NCI-H526 treated with DMSO at 0.1 percent for 48 hours (cell line): ENCODE data around the gene DENND5B.
"Not testable (repeated sequence)": the region's sequence is repeated elsewhere in the genome, so short reads cannot be mapped to it uniquely, and the experiment has no call there.

Experiments used
- DNase-seq: peaks from one replicate; lab custom pipeline; 2025; lab: John Stamatoyannopoulos, UW

The DENND5B gene

GRCh38 chr12:31557707-31558106 lies 33.2 kb downstream of the DENND5B start:
- no peak for DNase-seq

- DNase-seq = not testable (repeated sequence)
Observed at GRCh38 chr12:31555466-31555865, 35.5 kb downstream of the DENND5B start.

DNA sequence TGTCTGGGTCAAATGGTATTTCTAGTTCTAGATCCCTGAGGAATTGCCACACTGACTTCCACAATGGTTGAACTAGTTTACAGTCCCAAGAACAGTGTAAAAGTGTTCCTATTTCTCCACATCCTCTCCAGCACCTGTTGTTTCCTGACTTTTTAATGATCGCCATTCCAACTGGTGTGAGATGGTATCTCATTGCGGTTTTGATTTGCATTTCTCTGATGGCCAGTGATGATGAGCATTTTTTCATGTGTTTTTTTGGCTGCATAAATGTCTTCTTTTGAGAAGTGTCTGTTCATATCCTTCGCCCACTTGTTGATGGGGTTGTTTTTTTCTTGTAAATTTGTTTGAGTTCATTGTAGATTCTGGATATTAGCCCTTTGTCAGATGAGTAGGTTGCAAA lies 40.3 kb downstream of the DENND5B start:
- DNase-seq = not testable (repeated sequence)

DNA sequence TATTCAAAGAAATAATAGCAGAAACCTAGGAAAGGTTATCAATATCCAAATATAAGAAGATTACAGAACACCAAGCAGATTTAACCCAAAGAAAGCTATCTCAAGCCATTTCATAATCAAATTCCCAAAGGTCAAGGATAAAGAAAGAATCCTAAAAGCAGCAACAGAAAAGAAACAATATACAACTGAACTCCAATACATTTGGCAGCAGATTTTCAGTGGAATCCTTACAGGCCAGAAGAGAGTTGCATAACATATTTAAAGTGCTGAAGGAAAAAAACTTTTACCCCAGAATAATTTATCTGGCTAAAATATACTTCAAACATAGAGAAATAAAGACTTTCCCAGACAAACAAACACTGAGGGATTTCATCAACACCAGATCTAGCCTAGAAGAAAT lies 54.3 kb downstream of the DENND5B start:
- no peak for DNase-seq

DNA sequence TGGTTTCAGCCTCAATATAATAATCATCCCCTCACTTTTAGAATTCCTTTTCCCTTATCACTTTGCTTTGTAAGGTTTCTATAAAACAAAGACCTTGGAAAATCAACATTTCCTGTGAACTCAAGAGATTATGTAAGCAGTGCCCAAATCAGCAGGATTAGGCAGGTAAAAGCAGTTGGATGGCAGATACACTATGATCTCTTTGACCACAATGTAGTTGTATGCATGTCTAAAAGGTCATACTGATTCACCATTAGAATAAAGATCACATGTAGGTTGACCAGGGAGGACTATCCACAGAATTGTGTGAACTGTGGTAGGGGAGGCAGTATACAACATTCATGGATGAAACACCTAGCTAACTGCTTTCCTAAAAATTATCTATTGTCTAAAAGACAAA lies 57.5 kb downstream of the DENND5B start:
- no peak for DNase-seq

GRCh38 chr12:31531893-31532292 lies 59.0 kb downstream of the DENND5B start:
- no peak for DNase-seq

GRCh38 chr12:31528095-31528494 lies 62.8 kb downstream of the DENND5B start:
- no peak for DNase-seq

DNA sequence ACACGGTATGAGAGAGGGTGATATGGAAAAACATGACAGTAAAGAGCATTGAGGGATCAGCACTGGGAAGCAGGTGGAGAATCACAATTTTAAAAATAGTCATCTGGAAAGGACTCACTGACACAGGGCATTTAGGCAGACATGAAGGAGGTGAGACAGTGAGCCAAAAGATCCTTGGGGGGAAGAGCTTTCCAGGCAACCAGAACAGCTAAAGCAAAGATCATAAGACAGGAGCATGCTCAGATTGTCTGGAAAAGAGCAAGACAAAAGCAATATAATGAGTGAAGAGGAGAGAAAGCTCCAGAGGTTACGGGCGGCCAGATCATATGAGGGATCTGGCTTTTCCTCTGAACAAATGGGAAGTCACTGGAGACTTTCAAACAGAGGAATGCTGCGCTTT lies 63.9 kb downstream of the DENND5B start:
- DNase-seq = no peak

DNA sequence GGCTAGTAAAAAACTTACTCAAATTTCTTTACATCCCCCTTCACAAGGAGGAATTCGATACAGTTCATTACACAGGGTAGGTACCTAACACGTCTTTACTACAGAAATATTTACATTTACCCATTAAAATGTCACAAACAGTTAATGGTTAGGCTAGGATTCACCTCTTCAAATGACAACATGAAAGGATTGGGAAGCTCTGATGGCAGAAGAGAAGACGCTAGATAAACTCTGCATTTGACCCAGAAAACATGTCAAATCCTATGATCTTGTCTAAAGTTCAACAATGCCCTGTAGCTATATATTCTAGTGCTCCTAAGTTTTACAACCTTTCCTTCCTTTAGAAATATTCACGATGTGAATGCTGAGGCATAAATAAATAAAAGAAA lies 64.8 kb downstream of the DENND5B start:
- no peak for DNase-seq

GRCh38 chr12:31525496-31526157 lies 65.3 kb downstream of the DENND5B start:
- DNase-seq = no peak

DNA sequence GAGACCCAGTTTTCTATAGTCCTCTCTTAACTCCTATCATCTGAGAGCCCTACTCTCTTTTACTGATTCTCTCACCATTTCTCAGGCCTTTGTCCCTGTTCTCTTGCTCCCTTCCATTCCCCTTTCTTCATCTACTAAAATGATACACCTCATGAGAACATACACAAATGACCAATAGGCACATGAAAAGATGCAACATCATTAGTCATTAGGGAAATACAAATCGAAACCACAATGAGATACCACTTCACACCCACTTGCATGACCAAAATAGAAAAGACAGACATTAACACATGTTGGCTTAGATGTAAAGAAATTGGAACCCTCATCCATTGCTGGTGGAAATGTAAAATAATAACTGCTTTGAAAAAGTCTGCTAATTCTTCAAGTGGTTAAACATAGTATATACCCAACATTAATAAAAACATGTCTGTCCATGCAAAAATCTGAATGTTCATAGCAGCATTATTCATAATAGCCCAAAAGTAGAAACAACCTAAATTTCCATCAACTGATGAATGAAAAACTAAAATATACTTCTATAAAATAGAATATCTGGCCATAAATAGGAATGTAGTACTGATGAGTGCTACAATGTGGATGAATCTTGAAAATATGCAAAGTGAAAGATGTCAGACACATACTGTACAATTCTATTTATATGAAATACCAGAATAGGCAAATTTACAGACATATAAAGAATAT lies 66.0 kb downstream of the DENND5B start:
- DNase-seq = no peak

DNA sequence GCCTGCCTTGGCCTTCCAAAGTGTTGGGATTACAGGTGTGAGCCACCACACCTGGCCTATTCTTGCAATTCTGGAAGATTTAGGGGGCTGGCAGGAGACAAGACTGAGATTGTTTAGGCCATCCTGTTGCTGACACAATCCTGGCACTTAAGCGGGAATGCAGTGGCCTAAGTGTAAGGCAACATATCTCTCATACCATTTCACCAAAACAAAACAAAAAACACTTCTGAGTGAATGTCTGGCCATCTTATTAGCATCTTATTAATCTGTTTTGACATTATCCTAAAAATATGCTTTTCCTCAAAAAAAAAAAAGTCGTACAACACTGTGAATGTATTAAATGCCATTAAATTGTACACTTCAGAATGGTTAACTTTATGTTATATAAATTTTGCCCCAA lies 67.6 kb downstream of the DENND5B start:
- no peak for DNase-seq

DNA sequence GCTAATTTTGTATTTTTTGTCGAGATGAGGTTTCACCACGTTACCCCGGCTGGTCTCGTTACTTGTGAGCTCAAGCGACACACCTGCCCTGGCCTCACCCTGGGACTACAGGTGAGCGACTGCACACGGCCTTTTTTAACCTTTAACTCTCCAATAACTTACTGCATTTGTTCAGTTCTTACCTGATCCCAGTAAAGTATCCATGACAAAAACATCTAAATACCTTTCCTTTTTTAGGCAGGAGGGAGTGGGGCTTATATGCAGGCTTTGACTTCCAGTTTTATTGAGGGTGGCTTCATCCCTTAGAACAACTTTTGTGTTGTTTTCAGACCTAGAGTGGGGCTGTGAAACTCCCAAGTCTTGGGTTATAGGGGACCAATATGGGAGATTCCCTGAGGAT lies 68.3 kb downstream of the DENND5B start:
- no peak for DNase-seq

DNA sequence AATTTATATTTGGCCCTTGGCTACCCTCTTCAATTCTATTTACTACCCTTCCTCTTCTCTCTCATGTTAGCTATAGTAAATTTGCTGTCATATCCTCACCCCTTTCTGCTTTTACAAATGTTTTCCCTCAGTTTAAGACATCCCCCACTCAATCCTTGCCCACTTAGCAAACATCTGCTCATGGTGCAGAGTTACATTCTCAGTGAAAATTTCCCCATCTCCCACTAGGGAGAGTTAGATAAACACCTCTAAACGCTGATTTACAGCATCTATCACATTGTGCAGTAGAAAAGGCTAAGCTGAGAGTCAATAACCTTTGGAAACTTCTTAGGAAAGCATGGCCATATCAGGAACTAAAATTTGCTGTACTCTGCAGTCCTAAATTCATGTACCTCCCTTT lies 69.0 kb downstream of the DENND5B start:
- DNase-seq = no peak

DNA sequence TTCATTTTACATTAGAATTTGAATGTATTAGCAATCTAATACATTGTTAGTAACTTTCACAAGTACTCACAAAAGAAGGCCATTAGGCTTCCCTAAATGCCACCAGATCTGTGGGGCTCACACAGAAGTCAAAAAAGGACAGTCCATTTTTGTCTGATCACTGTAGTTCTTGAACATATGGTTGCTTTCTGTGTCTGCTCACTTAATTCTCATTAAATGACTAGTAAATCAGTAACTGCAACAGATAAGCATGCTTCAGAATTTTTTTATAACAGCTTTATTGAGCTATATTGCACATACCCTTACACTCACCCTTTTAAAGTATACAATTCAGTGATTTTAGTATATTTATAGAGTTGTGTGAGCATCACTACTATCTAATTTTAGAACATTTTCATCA lies 71.4 kb downstream of the DENND5B start:
- no peak for DNase-seq

DNA sequence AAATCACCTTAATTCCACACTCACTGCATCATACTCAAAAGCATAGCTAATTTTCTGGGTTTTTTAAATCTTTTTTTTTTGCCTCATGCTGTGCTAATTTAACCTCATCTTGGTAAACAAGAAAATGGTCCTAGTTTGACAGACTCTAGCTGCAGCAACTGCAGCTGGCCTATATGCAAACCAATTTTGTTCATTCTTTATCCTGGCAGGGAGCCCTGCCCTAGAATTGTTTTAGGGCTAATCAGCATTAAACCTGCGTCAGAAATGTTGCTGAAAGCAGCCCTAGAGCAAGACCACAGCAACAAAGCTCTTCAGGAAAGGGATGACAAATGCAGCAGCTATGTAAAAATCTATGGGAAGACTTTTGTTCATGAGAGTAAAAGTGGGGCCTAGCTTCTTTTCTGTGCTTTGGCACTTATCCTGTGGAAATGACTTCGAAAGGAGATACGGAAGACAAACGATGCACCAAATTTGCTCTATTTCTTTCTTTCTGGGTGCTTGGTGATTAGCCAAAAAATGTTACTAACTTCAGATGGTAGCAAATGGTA lies 72.2 kb downstream of the DENND5B start:
- peak; percentile 64 for DNase-seq

- no peak for DNase-seq
Observed at GRCh38 chr12:31517994-31518393, 72.9 kb downstream of the DENND5B start.

GRCh38 chr12:31516702-31517101 lies 74.2 kb downstream of the DENND5B start:
- no peak for DNase-seq

DNA sequence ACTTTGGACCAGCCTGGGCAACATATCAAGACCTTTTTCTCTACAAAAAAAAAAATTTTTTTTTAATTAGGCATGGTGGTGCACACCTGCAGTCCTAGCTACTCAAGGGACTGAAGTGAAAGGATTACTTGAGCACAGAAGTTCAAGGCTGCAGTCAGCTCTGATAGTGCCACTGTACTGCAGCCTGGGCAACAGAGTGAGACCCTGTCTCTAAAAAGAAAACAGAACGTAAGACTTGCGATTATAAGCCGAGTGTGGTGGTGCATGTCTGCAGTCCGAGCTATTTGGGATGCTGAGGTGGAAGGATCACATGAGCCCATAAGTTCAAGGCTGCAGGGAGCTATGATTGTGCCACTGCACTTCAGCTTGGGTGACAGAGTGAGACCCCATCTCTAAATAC lies 76.0 kb downstream of the DENND5B start:
- DNase-seq = no peak

DNA sequence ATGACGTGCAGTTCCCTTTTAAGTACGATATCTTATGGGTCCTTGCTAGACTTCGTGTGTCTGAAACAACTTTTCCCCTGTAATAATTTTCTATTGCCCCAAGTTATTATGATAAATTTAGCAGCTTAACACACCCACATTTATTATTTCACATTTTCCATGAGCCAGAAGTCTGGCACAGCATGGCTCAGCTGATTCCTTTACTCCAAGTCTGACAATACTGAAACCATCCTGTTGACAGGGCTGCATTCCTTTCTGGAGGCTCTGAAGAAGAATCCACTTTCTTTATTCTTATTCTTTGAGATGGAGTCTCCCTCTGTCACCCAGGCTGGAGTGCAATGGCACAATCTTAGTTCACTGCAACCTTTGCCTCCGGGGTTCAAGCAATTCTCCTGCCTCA lies 80.9 kb downstream of the DENND5B start:
- DNase-seq = no peak

GRCh38 chr12:31508436-31509150 lies 82.3 kb downstream of the DENND5B start:
- DNase-seq = no peak

DNA sequence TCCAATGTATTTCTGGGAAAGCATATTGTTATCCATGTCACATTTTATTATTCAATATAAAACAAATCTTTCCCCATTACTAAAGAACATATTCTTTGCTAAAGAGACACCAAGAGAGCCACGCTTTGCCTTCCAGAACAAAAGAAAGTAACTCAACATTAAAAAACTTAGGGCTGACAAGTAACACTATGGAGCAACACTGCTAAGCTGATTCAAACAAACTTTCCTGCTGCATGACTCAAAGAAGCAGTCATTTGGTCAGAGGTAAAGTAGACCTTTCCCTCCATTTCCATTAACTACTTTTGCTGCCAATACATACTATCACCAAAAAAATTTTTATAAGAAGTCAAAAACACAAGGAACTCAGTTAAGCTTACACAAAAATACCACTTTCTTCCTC lies 83.0 kb downstream of the DENND5B start:
- no peak for DNase-seq
